Right cardiac atrium (tissue), 5 donors: ENCODE data around the gene KCMF1. TPM values are rescaled to one million over a fixed set of nuclear protein-coding genes. Genes with fewer than 3 reads are reported as not detected.

ENCODE experiments used
- ATAC-seq, 2 donors: fragments of 200-7000 bp; cut with Tn5 transposase; one replicate each; pipeline versions ENCODE4 v1.8.0 to v1.9.1; 2020; ENCODE audit warnings: moderate library complexity in 2 of 2, mild to moderate bottlenecking in 1 of 2
- DNase-seq, 3 donors: peaks; one replicate each; pipeline ENCODE4 v3.0.0-alpha.2; 2020
- H3K27ac ChIP-seq: one replicate; pipeline ENCODE4 v1.5.1; 2013; ENCODE audit warnings: mild to moderate bottlenecking, low read length, control low read depth, moderate library complexity
- H3K27me3 ChIP-seq: one replicate; pipeline ENCODE4 v1.6.1; 2013; ENCODE audit not compliant: control insufficient read depth, insufficient read depth
- H3K4me1 ChIP-seq: one replicate; pipeline ENCODE4 v1.6.1; 2013; ENCODE audit warnings: low read length; ENCODE audit not compliant: control insufficient read depth, insufficient read depth
- H3K4me3 ChIP-seq: one replicate; pipeline ENCODE4 v1.5.1; 2013; ENCODE audit warnings: low read length, control low read depth
- H3K9me3 ChIP-seq: one replicate; pipeline ENCODE4 v1.6.1; 2013; ENCODE audit warnings: low read length; ENCODE audit not compliant: control insufficient read depth
- WGBS: extraction: QIAGEN DNeasy Blood & Tissue Kit; methylation state at CpG from one replicate; pipeline ENCODE4 v1.1.7; 2013; 5-methylcytosine and 5-hydroxymethylcytosine counted together
- intact Hi-C, 4 donors: fragments of 100-400 bp; cut with DNase I; formaldehyde crosslinking; loops; one replicate each; pipeline versions ENCODE4 v1.11.0 to v1.14.0; 2022 to 2023
- polyA plus RNA-seq: library from polyadenylated mRNA; stranded (reverse); fragments of 200-250 nt; gene quantifications from one replicate; pipeline ENCODE4 v1.2.3, GENCODE V29; 2013
- total RNA-seq, 4 donors: library from RNA; stranded (reverse); fragmentation: NEBNext Ultra II Directional; extraction: Animal tissue kit (Norgen Biotek cat#: 25700); gene quantifications; one replicate each; pipeline ENCODE4 v1.2.1, GENCODE V29; 2021
- donor health status: healthy with polysubstance abuse.
- donor health status: DM: no; HTN: yes; CAD: no.
- donor health status: DM: no; HTN: no; CAD: no.
- donor health status: DM: no; HTN: yes; CAD: no; lungs with severe emphysema.
- donor health status: DM: yes; HTN: yes; CAD: no.

The KCMF1 gene
- total and polyA plus RNA-seq, 5 donors = 28.2 to 97.1 (median 88.4) TPM

DNA sequence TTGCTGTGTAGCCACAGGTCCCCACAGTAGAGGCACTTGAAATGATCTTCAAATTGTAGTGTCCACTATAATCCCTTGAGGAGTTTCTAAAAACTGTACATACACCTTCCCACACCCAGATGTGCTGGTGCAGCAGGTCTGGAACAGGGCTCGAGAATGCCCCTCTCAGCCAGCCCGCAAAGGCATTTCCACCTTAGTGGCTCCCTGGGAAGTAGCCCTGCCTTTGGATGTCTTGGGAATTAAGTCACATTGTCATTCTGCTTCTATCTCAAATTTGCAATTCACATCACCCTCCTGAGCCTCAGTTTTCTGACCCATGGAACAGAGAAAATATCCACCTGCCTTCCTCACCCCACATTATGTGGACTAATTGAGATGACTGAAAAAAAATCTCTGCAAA lies 118.0 kb downstream of the KCMF1 start:
- Histone ChIP-seq H3K4me1 (no peaks in the 10 kb centered on the region), H3K9me3 (no peaks in the 10 kb centered on the region), H3K27me3 (no peaks in the 10 kb centered on the region), H3K4me3 (no peak overlapping the region), H3K27ac (no peak overlapping the region)
- 80% methylated on average over 2 of the region's 2 CpGs for WGBS
- no peak for ATAC-seq
- intact Hi-C loops = no loop called here
- no peak for DNase-seq

DNA sequence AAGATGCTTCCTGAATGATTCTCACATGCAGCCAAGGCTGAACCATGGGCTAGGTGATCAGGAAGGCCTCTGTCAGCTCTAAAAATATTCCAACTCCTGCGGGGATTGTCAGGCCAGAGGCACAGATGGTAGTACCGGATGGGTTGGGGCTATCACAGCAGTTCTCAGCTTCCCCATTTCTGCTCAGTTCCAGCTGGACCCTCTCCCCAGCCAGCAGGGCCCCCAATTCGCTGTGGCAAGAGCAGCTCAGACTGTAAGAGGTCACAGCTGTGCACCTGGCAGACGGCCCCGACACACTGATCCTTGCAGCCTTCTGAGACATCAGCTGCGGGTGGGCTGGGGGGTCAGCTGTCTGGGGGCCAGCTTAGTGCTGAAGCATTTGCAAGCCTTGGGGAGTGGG lies 118.6 kb downstream of the KCMF1 start:
- no peaks in the 10 kb centered on the region for H3K27me3 ChIP-seq
- 34% methylated on average over 6 of the region's 6 CpGs for WGBS
- H3K27ac ChIP-seq = no peak overlapping the region
- ATAC-seq (no peak), DNase-seq (no peak)
- H3K9me3 ChIP-seq = no peaks in the 10 kb centered on the region
- H3K4me1 ChIP-seq = no peaks in the 10 kb centered on the region
- no peak overlapping the region for H3K4me3 ChIP-seq
- intact Hi-C loops = no loop called here

- WGBS = 89% methylated on average over 2 of the region's 2 CpGs
Measured at GRCh38 chr2:85091838-85092237, 120.9 kb downstream of the KCMF1 start.

DNA sequence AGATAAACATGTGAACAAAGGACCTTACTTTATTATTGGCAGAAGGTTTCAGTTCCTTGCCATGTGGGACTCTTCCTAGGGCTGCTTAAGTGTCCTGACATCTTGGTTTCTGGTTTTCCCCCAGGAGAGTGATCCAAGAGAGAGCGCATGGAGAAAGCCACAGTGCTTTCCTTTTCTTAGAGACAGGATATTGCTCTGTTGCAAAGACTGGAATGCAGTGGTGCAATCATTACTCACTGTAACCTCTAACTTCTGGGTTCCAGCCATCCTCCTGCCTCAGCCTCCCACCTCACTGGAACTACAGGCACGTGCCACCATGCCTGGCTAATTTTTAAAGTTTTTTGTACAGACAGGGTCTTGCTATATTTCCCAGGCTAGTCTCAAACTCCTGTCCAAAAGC lies 124.1 kb downstream of the KCMF1 start:
- 71% methylated on average over 2 of the region's 2 CpGs for WGBS
- no peak overlapping the region for H3K4me3 ChIP-seq
- no peak for ATAC-seq
- no peaks in the 10 kb centered on the region for H3K9me3 ChIP-seq
- no peaks in the 10 kb centered on the region for H3K27me3 ChIP-seq
- no peaks in the 10 kb centered on the region for H3K4me1 ChIP-seq
- no peak for DNase-seq
- no peak overlapping the region for H3K27ac ChIP-seq
- intact Hi-C loops = no loop called here

More at GRCh38 chr2:85091838-85092237, 120.9 kb downstream of the KCMF1 start:
- intact Hi-C loops = no loop called here
- Histone ChIP-seq H3K9me3 (no peaks in the 10 kb centered on the region), H3K27me3 (no peaks in the 10 kb centered on the region), H3K4me3 (no peak overlapping the region), H3K4me1 (no peaks in the 10 kb centered on the region), H3K27ac (no peak overlapping the region)
- no peak for DNase-seq
- ATAC-seq = no peak

DNA sequence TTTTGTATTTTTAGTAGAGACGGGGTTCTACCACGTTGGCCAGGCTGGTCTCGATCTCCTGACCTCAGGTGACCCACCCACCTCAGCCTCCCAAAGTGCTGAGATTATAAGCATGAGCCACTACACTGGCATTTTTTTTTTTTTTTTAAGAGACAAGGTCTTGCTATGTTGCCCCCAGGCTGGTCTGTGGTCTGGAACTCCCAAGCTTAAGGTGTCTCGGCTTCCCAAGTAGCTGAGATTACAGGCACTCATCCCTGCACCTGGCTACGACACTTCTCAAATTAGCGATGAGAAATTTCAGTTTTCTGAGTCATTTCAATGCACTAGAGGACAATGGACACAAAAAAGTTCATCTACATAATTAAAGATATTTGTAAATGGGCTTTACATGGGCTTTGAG lies 125.7 kb downstream of the KCMF1 start:
- DNase-seq = no peak
- Histone ChIP-seq H3K4me3 (no peak overlapping the region), H3K9me3 (no peaks in the 10 kb centered on the region), H3K4me1 (no peaks in the 10 kb centered on the region), H3K27ac (no peak overlapping the region), H3K27me3 (no peaks in the 10 kb centered on the region)
- 88% methylated on average over 6 of the region's 6 CpGs for WGBS
- intact Hi-C loops = no loop called here
- ATAC-seq = no peak

DNA sequence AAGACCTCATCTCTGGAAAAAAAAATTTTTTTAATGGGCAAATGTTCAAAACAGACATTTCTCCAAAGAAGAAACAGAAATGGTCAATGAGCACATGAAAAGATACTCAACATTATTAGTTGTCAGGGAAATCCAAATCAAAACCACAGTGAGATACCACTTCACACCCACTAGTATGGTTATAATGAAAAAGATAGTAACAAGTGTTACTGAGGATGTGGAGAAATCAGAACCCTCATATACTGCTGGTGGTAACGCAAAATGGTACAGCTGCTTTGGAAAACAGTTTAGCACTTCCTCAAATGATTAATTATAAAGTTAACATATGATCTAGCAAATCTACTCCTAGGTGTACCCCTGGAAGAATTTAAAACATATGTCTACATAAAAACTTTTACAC lies 133.3 kb downstream of the KCMF1 start:
- intact Hi-C loops = no loop called here
- H3K27me3 ChIP-seq = no peaks in the 10 kb centered on the region
- DNase-seq (no peak), ATAC-seq (no peak)
- H3K9me3 ChIP-seq = no peaks in the 10 kb centered on the region
- H3K4me1 ChIP-seq = no peaks in the 10 kb centered on the region
- no peak overlapping the region for H3K4me3 ChIP-seq
- H3K27ac ChIP-seq = no peak overlapping the region
- 76% methylated on average over 1 of the region's 1 CpG for WGBS

DNA sequence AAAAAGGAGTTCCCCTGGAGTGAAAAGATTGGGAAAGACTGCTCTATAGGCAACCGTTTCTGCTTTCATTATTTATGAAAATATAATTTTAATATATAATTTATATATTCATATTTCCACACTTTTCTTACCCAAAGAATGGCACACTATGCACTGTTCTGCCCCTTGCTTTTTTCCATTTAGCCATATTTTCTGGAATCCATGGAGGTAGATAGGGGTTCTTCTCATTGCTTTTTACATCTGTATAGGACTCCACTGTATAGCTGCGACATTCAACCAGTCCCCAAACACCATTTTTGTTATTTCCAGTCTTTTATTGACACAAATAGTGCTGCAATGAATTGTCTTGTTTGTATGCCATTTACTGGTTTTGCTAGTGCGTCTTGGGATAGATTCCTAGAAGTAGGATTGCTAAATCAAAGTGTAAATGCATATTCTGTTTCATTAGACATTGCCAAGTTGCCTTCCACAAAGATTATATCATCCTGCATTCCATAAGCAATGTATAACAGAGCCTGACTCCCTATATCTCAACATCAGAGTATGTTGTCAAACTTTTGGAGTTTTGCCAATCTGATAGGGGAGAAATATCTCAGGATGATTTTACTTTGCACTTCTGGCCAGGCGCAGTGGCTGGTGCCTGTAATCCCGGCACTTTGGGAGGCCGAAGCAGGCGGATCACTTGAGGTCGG lies 135.7 kb downstream of the KCMF1 start:
- WGBS = 81% methylated on average over 8 of the region's 8 CpGs
- H3K27me3 ChIP-seq = no peaks in the 10 kb centered on the region
- no peak overlapping the region for H3K27ac ChIP-seq
- H3K4me3 ChIP-seq = no peak overlapping the region
- DNase-seq = no peak
- ATAC-seq = no peak
- intact Hi-C loops = no loop called here
- no peaks in the 10 kb centered on the region for H3K4me1 ChIP-seq
- H3K9me3 ChIP-seq = no peaks in the 10 kb centered on the region

Other genes with a start within 250 kb of the KCMF1 start
- 1 to 10 TPM in 1 of 4 donors, under 1 TPM in 3; 0.29 to 1.3 (median 0.71) TPM for gene TRABD2A, start 90.1 kb upstream of the KCMF1 start, total RNA-seq
- 0.50 TPM for gene TRABD2A, start 90.1 kb upstream of the KCMF1 start, polyA plus RNA-seq
- 100 to 1,000 TPM; 341 to 630 (median 483) TPM for gene TMSB10, start 65.5 kb upstream of the KCMF1 start, total RNA-seq
- gene TMSB10, start 65.5 kb upstream of the KCMF1 start, polyA plus RNA-seq = 805 TPM
- 10 to 100 TPM; 12.0 to 13.8 (median 12.7) TPM for gene TCF7L1, start 162.2 kb downstream of the KCMF1 start, total RNA-seq
- 13.0 TPM for gene TCF7L1, start 162.2 kb downstream of the KCMF1 start, polyA plus RNA-seq